Kidney (tissue), 14 donors: ENCODE results near the gene SNX1. TPM values are rescaled to one million over a fixed set of nuclear protein-coding genes. Genes with fewer than 3 reads are reported as not detected.

ENCODE experiments used
- DNase-seq, 5 donors: peaks; one replicate each; pipeline ENCODE4 v3.0.0-alpha.2; 2013 to 2020
- FAIRE-seq: peaks from 2 replicates; lab custom pipeline; 2012; peaks lifted over from hg19 to GRCh38; lab: Jason Lieb, UNC
- H3K27ac ChIP-seq, 2 donors: one replicate each; pipeline ENCODE4 v1.7.0; 2013; ENCODE audit warnings: low read depth in 2 of 2, low read length in 2 of 2, inconsistent platforms in 1 of 2
- H3K27me3 ChIP-seq: one replicate; pipeline ENCODE4 v1.7.1; 2013; ENCODE audit warnings: low read length, inconsistent platforms; ENCODE audit not compliant: control insufficient read depth, insufficient read depth
- H3K36me3 ChIP-seq, 3 donors: one replicate each; pipeline versions ENCODE4 v1.7.0 to v1.7.1; 2013; ENCODE audit warnings: low read length in 3 of 3, control low read depth in 1 of 3, inconsistent platforms in 1 of 3; ENCODE audit not compliant: insufficient read depth in 3 of 3, control insufficient read depth in 2 of 3
- H3K4me1 ChIP-seq, 3 donors: one replicate each; pipeline versions ENCODE4 v1.7.0 to v1.7.1; 2013; ENCODE audit warnings: low read length in 3 of 3, inconsistent platforms in 1 of 3, low read depth in 1 of 3; ENCODE audit not compliant: control insufficient read depth in 2 of 3, insufficient read depth in 2 of 3
- H3K4me3 ChIP-seq, 3 donors: one replicate each; pipeline versions ENCODE4 v1.7.0 to v1.8.1; 2013; ENCODE audit warnings: low read length in 3 of 3, control low read depth in 1 of 3, inconsistent platforms in 1 of 3
- H3K9ac ChIP-seq, 3 donors: one replicate each; pipeline versions ENCODE4 v1.7.0 to v1.7.1; 2013; ENCODE audit warnings: low read length in 3 of 3, control low read depth in 1 of 3, inconsistent platforms in 1 of 3
- H3K9me3 ChIP-seq, 3 donors: one replicate each; pipeline versions ENCODE4 v1.7.0 to v1.7.1; 2013; ENCODE audit warnings: low read length in 3 of 3, control low read depth in 1 of 3, inconsistent platforms in 1 of 3; ENCODE audit not compliant: control insufficient read depth in 2 of 3, insufficient read depth in 1 of 3
- intact Hi-C: fragments of 100-400 bp; cut with DNase I; formaldehyde crosslinking; loops from one replicate; pipeline ENCODE4 v1.11.1; 2022
- polyA plus RNA-seq: library from polyadenylated mRNA; stranded (reverse); fragments of 350-450 nt; fragmentation: Illumina TruSeq; extraction: RNeasy Lipid Tissue Mini Kit (QIAGEN cat#74804); gene quantifications from one replicate; pipeline ENCODE4 v1.2.3, GENCODE V29; 2014; ENCODE audit warnings: low read depth, low replicate concordance; ENCODE audit not compliant: insufficient read depth
- total RNA-seq: library from RNA; stranded (reverse); fragmentation: NEBNext Ultra II Directional; extraction: Animal tissue kit (Norgen Biotek cat#: 25700); gene quantifications from one replicate; pipeline ENCODE4 v1.2.1, GENCODE V29; 2021
- TF ChIP-seq, protein P1 (sequence below): IDR thresholded peaks from 3 replicates; pipeline ENCODE4 v1.5.1; 2012; ENCODE audit warnings: mild to moderate bottlenecking, moderate library complexity, borderline replicate concordance; ENCODE audit not compliant: insufficient read depth; ENCODE audit errors: extremely low read depth
- donor health status: control.
- donor health status: control.
- donor health status: control.
- donor health status: control.
- donor health status: control.
- donor health status: DM: yes; HTN: yes; CAD: no.
- donor health status: Normal renal cell carcinoma (clear cell type).

Gene SNX1
- total and polyA plus RNA-seq, 2 donors from 2014 or later, result 81.2 to 148 TPM

- TF ChIP-seq, protein P1, sequence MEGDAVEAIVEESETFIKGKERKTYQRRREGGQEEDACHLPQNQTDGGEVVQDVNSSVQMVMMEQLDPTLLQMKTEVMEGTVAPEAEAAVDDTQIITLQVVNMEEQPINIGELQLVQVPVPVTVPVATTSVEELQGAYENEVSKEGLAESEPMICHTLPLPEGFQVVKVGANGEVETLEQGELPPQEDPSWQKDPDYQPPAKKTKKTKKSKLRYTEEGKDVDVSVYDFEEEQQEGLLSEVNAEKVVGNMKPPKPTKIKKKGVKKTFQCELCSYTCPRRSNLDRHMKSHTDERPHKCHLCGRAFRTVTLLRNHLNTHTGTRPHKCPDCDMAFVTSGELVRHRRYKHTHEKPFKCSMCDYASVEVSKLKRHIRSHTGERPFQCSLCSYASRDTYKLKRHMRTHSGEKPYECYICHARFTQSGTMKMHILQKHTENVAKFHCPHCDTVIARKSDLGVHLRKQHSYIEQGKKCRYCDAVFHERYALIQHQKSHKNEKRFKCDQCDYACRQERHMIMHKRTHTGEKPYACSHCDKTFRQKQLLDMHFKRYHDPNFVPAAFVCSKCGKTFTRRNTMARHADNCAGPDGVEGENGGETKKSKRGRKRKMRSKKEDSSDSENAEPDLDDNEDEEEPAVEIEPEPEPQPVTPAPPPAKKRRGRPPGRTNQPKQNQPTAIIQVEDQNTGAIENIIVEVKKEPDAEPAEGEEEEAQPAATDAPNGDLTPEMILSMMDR, result no peak
- FAIRE-seq (no peak), DNase-seq (no peak)
- Histone ChIP-seq H3K36me3 (peaks cover 0 to 15% (median 9%) of the 10 kb centered on the region in 3 donors), H3K27ac (no peak overlapping the region), H3K9me3 (no peaks in the 10 kb centered on the region), H3K4me1 (no peaks in the 10 kb centered on the region), H3K4me3 (no peak overlapping the region), H3K27me3 (no peaks in the 10 kb centered on the region), H3K9ac (no peak overlapping the region)
- intact Hi-C loops, result no loop called here
Observed at GRCh38 chr15:64144192-64144564, 48.4 kb downstream of the SNX1 start.

DNA sequence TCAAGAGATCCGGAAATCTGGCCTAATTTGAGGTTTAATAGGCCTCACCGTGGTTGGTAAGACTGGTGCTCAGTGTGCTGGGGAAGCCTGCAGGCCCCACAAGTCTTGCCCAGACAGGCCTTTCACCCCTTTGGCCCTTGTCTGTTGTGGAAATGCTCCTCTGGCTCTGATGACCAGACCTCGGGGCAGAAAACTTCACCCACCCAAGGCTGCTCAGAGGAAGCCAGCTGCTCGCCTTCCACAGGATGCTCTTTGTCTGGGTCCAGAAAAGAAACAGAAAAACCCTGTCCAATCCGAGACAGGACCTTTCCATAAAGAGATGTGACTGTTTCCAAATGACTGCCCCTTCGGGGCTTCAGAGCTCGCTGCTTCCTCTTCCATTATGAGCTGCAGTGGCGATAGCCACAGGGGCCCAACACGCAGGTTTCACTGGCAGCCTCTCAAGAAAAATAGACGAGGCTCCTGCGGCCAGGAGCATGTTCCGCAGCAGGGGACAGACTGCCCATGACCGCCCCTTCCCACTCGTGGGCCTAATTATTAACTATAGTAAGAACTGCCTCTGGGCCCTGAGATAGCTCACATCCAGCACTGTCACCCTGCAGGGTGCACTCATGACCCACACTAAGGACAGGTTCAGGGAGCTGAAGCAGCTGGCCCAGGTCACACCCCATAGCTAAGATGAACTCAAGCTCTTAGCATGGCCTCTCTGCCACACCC is 48.9 kb downstream of the SNX1 start:
- FAIRE-seq (no peak), DNase-seq (peak in 1 of 5 donors; percentile 77)
- Histone ChIP-seq H3K4me1 (no peaks in the 10 kb centered on the region), H3K27ac (no peak overlapping the region), H3K9ac (no peak overlapping the region), H3K4me3 (no peak overlapping the region), H3K9me3 (no peaks in the 10 kb centered on the region), H3K36me3 (peaks cover 0 to 15% (median 9%) of the 10 kb centered on the region in 3 donors), H3K27me3 (no peaks in the 10 kb centered on the region)
- TF ChIP-seq, protein P1, result no peak
- intact Hi-C loops, result no loop called here

DNA sequence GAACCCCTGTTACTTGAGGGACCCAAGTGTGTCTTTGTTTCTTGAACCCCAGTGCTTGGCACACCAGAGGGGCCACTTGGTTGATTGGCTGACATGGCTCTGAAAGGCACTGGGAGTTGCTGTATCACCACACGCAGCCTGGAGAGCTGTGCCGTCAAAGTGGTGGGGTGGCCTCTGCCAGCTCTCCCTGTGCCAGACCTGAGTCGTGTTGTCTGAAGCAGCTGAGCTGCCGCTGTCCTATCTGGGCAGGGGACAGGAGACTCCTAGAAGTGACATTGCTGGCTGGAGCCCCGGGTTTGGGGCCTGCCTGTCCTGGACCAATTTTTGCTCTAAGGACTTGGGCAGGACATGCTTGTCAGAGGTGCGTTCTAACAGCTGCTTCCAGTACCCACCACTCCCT is 50.3 kb downstream of the SNX1 start:
- FAIRE-seq (no peak), DNase-seq (no peak)
- H3K9me3 ChIP-seq, result no peaks in the 10 kb centered on the region
- TF ChIP-seq, protein P1, result no peak
- intact Hi-C loops, result no loop called here
- no peak overlapping the region for H3K9ac ChIP-seq
- no peaks in the 10 kb centered on the region for H3K4me1 ChIP-seq
- peaks cover 0 to 15% (median 9%) of the 10 kb centered on the region in 3 donors for H3K36me3 ChIP-seq
- H3K27ac ChIP-seq, result no peak overlapping the region
- H3K4me3 ChIP-seq, result no peak overlapping the region
- H3K27me3 ChIP-seq, result no peaks in the 10 kb centered on the region
